Hepatocyte (in vitro differentiated cells): Measurements from ENCODE around the gene LIMS1. TPM values are rescaled to one million over a fixed set of nuclear protein-coding genes. Genes with fewer than 3 reads are reported as not detected.

Experiments
- DNase-seq: peaks from one replicate; pipeline ENCODE4 v3.0.0-alpha.2; 2016; ENCODE audit warnings: low spot score
- H2AFZ ChIP-seq: fragments of 200-600 bp; sonication (generic); 2 replicates; pipeline ENCODE4 v1.6.0; 2016; ENCODE audit warnings: antibody characterized with exemption, mild to moderate bottlenecking
- H3K27ac ChIP-seq: fragments of 200-600 bp; sonication (generic); 2 replicates; pipeline ENCODE4 v1.5.1; 2016; ENCODE audit warnings: mild to moderate bottlenecking
- H3K27me3 ChIP-seq: fragments of 200-600 bp; sonication (generic); 2 replicates; pipeline ENCODE4 v1.6.1; 2016
- H3K36me3 ChIP-seq: fragments of 200-600 bp; sonication (generic); replicated peaks from 2 replicates; pipeline ENCODE4 v1.5.1; 2016; ENCODE audit warnings: low read depth; ENCODE audit not compliant: insufficient read depth
- H3K4me1 ChIP-seq: fragments of 200-600 bp; sonication (generic); 2 replicates; pipeline ENCODE4 v1.5.1; 2016; ENCODE audit warnings: mild to moderate bottlenecking, moderate library complexity; ENCODE audit not compliant: insufficient read depth
- H3K4me2 ChIP-seq: fragments of 200-600 bp; sonication (generic); 2 replicates; pipeline ENCODE4 v1.6.0; 2016
- H3K4me3 ChIP-seq: fragments of 200-600 bp; sonication (generic); 2 replicates; pipeline ENCODE4 v1.5.1; 2016; ENCODE audit warnings: mild to moderate bottlenecking
- H3K79me2 ChIP-seq: fragments of 200-600 bp; sonication (generic); 2 replicates; pipeline ENCODE4 v1.6.0; 2017; ENCODE audit warnings: mild to moderate bottlenecking
- H3K9me2 ChIP-seq: fragments of 200-600 bp; sonication (generic); replicated peaks from 2 replicates; pipeline ENCODE4 v1.6.0; 2017; ENCODE audit warnings: mild to moderate bottlenecking; ENCODE audit not compliant: insufficient read depth
- H3K9me3 ChIP-seq: fragments of 200-600 bp; sonication (generic); 2 replicates; pipeline ENCODE4 v1.5.1; 2016; ENCODE audit warnings: low read depth, mild to moderate bottlenecking
- H4K20me1 ChIP-seq: fragments of 200-600 bp; sonication (generic); 2 replicates; pipeline ENCODE4 v1.6.0; 2016; ENCODE audit warnings: mild to moderate bottlenecking; ENCODE audit not compliant: insufficient read depth, poor library complexity, severe bottlenecking
- CTCF ChIP-seq: fragments of 200-600 bp; sonication (generic); IDR thresholded peaks from 2 replicates; pipeline ENCODE4 v1.5.1; 2016; ENCODE audit warnings: antibody characterized with exemption, mild to moderate bottlenecking; ENCODE audit not compliant: poor library complexity
- EZH2 ChIP-seq: fragments of 200-600 bp; sonication (generic); IDR thresholded peaks from 2 replicates; pipeline ENCODE4 v1.6.1; 2016; ENCODE audit warnings: antibody characterized with exemption, mild to moderate bottlenecking, borderline replicate concordance
- EZH2phosphoT487 ChIP-seq: fragments of 200-600 bp; sonication (generic); IDR thresholded peaks from one replicate; pipeline ENCODE4 v1.6.1; 2018; ENCODE audit warnings: antibody characterized with exemption, mild to moderate bottlenecking, low read depth, moderate library complexity; ENCODE audit not compliant: unreplicated experiment, severe bottlenecking
- WGBS: methylation state at CpG from one replicate; pipeline ENCODE4 v1.1.6; 2016; ENCODE audit warnings: low lambda C conversion rate; ENCODE audit errors: missing lambda C conversion rate; 5-methylcytosine and 5-hydroxymethylcytosine counted together
- polyA plus RNA-seq: library from polyadenylated mRNA; unstranded; fragments of >200 nt; fragmentation: Nextera tagmentation; extraction: Ambion mirVana; gene quantifications from 2 replicates; pipeline ENCODE4 v1.2.1, GENCODE V29; 2016
- total RNA-seq: library from RNA; depleted of rRNA; stranded (reverse); fragments of >200 nt; gene quantifications from 2 replicates; pipeline ENCODE4 v1.2.3, GENCODE V29; 2014

The LIMS1 gene
- total and polyA plus RNA-seq, 2 experiments from 2014 or later, result 40.0 to 102 TPM

GRCh38 chr2:108630567-108631405, 96.5 kb downstream of the LIMS1 start:
- Histone ChIP-seq H3K79me2 (peaks cover 94% of the 10 kb centered on the region), H3K9me3 (no peaks in the 10 kb centered on the region), H3K36me3 (no peaks in the 10 kb centered on the region), H3K27me3 (no peaks in the 10 kb centered on the region), H2AFZ (no peak overlapping the region), H3K4me1 (peaks cover 41% of the 10 kb centered on the region), H3K27ac (no peak overlapping the region), H3K4me3 (no peak overlapping the region), H4K20me1 (peaks cover 25% of the 10 kb centered on the region), H3K4me2 (no peak overlapping the region), H3K9me2 (no peaks in the 10 kb centered on the region)
- DNase-seq, result no peak
- no peak for TF ChIP-seq EZH2
- TF ChIP-seq EZH2phosphoT487, result no peak
- TF ChIP-seq CTCF, result no peak
- WGBS, result 88% methylated on average over 5 of the region's 5 CpGs

GRCh38 chr2:108632332-108633160, 98.3 kb downstream of the LIMS1 start:
- Histone ChIP-seq H3K27ac (peak overlapping the region; percentile 74), H3K4me3 (no peak overlapping the region), H4K20me1 (peaks cover 30% of the 10 kb centered on the region), H3K36me3 (no peaks in the 10 kb centered on the region), H3K9me3 (no peaks in the 10 kb centered on the region), H3K79me2 (peaks cover 85% of the 10 kb centered on the region), H3K27me3 (no peaks in the 10 kb centered on the region), H3K4me1 (peaks cover 55% of the 10 kb centered on the region), H2AFZ (no peak overlapping the region), H3K4me2 (peak overlapping the region; percentile 59), H3K9me2 (no peaks in the 10 kb centered on the region)
- DNase-seq, result no peak
- WGBS, result 71% methylated on average over 5 of the region's 5 CpGs
- TF ChIP-seq EZH2 (no peak), EZH2phosphoT487 (no peak), CTCF (no peak)

- Histone ChIP-seq H4K20me1 (peaks cover 30% of the 10 kb centered on the region), H3K27ac (peak overlapping the region; percentile 74), H3K4me2 (peak overlapping the region; percentile 59), H3K79me2 (peaks cover 84% of the 10 kb centered on the region), H3K27me3 (no peaks in the 10 kb centered on the region), H3K9me3 (no peaks in the 10 kb centered on the region), H2AFZ (no peak overlapping the region), H3K4me3 (no peak overlapping the region), H3K4me1 (peaks cover 61% of the 10 kb centered on the region), H3K9me2 (no peaks in the 10 kb centered on the region), H3K36me3 (no peaks in the 10 kb centered on the region)
- DNase-seq, result no peak
- TF ChIP-seq EZH2, result no peak
- no peak for TF ChIP-seq CTCF
- no peak for TF ChIP-seq EZH2phosphoT487
- 15% methylated on average over 1 of the region's 1 CpG for WGBS
These were observed 99.1 kb downstream of the LIMS1 start for GRCh38 chr2:108633409-108633808.
